Measurements from ENCODE around the gene PLCH1.

- TF ChIP-seq, protein P1, sequence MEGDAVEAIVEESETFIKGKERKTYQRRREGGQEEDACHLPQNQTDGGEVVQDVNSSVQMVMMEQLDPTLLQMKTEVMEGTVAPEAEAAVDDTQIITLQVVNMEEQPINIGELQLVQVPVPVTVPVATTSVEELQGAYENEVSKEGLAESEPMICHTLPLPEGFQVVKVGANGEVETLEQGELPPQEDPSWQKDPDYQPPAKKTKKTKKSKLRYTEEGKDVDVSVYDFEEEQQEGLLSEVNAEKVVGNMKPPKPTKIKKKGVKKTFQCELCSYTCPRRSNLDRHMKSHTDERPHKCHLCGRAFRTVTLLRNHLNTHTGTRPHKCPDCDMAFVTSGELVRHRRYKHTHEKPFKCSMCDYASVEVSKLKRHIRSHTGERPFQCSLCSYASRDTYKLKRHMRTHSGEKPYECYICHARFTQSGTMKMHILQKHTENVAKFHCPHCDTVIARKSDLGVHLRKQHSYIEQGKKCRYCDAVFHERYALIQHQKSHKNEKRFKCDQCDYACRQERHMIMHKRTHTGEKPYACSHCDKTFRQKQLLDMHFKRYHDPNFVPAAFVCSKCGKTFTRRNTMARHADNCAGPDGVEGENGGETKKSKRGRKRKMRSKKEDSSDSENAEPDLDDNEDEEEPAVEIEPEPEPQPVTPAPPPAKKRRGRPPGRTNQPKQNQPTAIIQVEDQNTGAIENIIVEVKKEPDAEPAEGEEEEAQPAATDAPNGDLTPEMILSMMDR (IDR thresholded peaks at IDR 0.05) = no peak
- no peak for TF ChIP-seq ZFX (IDR thresholded peaks at IDR 0.05; ENCODE audit: borderline replicate concordance)
These were observed 35.4 kb upstream of the PLCH1 start for GRCh38 chr3:155780291-155780690.

All from 22Rv1 (cell line).